H4 (cell line): ENCODE results near the gene KCTD3. TPM values are rescaled to one million over a fixed set of nuclear protein-coding genes. Genes with fewer than 3 reads are reported as not detected.

Experiments used
- DNase-seq: peaks from one replicate; pipeline ENCODE4 v3.0.0-alpha.2; 2015; ENCODE audit warnings: low spot score
- total RNA-seq: library from RNA; depleted of rRNA; stranded (reverse); fragments of >200 nt; shearing (Covaris generic); gene quantifications from 2 replicates; pipeline ENCODE4 v1.2.3, GENCODE V29; 2014

The KCTD3 gene
- total RNA-seq, 1 experiment from 2014 or later = 30.4 TPM

DNA sequence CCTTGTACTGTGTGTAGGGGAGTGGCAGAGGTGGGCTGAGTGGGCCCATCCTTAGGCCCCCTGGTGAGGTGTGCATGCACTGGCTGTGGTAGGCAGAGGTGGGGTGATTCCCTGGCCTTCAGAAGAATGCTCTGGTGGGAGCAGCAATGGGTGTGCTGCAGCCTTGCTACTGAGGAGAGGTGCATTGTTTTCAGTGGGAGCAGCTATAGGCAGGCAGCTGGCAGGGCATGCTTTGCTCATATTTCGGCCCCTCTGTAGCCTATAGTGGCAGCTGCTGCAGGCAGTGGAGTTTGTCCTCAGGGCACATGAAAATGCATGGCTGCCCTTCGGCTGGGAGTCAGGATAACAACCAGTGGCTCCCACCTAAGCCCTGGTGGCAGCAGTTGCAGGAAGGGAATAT is 10.1 kb upstream of the KCTD3 start:
- DNase-seq = no peak

DNA sequence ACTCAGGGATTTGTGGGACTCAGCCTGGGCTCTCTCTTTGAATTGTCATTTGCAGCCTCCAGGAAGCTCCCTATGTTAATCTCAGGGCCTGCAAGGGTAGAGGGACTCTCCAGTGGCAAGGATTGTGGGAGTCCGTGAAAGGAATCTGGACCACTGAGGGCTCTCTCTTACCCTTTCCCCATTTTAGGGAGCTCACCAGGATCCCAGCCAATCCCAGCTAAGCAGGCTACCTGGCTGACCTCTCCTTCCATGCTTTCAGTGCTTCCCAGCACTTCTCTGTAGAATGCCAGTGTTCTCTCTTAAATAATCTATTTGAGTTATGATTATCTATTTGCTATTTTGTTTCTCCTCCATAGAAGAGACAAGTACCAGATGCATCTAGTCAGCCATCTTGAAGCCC is 9.6 kb upstream of the KCTD3 start:
- DNase-seq = no peak

DNA sequence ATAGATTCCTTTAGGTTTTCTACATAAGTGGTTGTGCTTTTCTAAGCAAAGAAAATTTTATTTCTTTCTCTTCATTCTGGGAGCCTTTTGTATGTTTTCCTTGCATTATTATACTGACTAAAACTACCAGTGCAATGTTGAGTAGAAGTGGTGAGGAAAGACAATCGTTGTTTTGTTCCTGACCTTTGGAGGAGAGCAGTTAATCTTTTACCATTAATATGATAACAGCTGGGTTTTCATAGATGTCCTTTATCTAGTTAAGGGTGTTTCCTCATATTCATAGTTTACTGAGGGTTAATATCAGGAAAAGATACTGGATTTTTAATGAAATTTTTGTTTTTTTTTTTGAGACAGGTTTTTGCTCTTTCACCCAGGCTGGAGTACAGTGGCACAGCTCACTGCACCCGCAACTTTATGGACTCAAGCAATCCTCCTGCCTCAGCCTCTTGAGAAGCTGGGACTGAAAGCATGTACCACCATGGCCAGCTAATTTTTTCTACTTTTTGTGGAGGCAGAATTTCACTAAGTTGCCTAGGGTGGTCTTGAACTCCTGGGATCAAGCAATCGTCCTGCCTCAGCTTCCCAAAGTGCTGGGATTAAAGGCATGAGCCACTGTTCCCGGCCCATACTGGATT is 9.0 kb upstream of the KCTD3 start:
- no peak for DNase-seq

DNA sequence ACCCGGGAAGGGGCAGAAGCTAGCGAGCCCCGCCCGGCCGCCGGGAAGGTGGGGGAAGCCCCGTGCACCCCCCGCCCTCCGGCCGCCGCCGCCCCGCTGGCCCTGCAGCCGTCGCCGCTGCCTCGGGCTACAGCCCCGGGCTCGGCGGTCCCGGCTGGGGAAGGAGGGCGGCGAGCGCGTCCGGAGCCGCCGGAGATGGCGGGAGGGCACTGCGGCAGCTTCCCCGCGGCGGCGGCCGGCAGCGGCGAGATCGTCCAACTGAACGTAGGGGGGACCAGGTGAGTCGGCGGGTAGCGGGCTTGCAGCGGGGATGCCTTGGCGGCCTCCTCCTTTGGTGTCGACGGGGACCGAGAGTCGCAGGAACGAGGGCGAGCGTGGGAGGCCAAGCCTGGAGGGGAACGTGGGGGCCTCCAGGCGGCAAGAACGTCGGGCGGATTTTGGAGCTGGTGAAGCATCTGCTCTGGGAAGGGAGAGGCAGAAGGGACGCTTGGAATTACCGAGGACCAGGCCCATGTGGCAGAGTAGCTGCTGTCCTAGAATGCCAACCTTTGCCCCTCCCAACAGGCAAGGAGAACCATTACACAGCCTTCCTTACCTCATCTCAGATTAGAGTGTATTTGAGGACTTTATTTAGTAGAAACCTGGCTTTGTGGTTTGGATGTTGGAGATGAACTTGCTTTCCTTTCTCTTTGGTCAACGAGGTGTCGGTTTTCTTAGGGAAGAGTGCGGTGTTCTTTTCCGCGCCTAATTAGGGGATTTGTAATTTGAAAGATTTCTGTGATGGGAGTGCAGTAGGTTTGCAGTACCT is 591 bp downstream of the KCTD3 start:
- DNase-seq = peak; percentile 61

DNA sequence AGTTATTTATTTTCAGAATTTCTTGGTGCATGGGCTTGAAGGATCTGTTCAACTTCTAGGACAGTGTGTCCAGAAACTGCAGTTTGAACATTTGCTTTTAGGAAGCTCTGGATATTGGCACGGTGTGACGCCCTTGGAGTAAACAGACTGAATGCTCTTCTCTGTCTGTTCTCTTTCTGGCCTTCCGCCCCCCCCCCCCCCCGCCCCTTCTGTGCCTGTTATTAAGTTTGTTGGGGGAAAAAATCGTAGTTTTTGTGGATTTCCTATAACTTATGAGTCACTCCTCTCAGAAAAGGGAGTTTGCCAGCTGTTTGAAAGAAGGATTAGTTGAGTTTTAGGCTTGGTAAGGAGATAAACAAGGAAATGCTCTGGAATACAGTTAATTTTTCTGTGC is 1.2 kb downstream of the KCTD3 start:
- DNase-seq = peak; percentile 14

DNA sequence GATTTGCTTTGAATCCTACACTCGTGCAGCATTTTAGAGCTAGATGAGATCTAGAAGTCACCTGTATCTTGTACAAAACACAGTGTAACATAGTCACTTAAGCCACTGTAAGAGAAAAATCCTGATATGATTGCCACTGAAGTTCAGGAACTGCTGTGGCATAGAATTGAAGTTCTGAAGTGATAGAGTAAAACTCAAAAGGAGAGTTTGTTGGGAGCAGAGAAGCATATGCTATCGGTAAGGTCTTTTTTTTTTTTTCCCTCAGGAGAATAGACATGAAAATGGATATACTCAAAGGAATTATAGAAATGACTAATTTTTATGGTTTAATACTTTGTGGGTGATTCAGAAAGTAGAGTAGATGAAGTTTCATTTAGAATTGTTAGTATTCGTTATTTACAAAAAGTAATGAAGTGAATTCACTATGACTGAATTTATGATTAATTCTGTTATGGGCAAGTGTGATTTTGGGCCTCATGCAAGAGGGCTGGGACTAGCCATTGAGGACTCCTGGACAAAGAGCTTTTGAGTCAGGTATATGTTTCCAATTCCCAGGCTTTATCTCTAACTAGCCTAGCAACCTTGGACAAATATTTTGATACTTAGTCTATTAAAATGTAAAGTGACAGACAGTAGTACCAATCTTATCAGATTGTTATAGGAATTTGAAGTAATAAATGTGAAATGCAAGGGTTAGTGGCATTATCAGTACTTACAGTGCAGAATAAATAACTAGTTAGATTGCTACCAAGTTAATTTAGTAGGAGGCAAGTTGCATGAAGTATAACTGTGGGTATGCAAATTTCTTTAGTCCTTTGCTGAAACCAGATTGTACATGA is 3.1 kb downstream of the KCTD3 start:
- DNase-seq = no peak

DNA sequence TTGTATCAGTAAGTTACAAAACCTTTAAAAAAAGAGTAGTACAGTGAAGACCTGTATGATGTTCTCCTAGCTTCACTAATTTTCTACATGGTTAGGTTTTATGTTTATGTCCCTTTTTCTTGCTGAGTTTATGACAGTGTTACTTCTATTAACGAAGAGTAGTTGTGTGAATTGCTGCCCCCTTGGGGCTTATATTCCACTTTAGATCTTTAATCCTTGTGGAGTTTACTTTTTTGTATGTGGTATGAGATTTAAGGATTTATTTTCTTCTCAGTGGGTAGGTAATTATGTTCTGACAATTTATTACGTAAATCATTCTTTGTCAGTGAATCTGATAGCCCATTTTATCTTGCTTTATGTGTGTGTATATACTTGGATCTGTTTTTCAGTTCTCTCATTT is 14.8 kb downstream of the KCTD3 start:
- no peak for DNase-seq

DNA sequence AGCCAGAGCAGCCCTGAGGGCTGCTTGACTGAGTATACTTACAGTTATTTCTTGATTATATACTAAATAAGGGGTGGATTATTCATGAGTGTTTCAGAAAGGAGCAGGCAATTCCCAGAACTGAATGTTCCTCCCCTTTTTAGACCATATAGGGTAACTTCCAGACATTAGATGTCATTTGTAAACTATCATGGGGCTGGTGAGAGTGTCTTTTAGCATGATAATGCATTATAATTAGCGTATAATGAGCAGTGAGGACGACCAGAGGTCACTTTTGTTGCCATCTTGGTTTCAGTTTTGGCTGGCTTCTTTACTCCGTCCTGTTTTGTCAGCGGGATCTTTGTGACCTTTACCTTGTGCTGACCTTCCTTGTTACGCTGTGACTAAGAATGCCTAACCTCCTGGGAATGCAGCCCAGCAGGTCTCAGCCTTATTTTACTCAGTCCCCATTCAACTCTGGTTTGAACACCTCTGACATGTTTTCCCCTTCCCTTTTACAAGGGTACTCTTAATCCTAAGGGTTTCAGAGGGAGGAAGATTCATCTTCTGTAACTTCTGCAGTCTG is 16.2 kb downstream of the KCTD3 start:
- no peak for DNase-seq

DNA sequence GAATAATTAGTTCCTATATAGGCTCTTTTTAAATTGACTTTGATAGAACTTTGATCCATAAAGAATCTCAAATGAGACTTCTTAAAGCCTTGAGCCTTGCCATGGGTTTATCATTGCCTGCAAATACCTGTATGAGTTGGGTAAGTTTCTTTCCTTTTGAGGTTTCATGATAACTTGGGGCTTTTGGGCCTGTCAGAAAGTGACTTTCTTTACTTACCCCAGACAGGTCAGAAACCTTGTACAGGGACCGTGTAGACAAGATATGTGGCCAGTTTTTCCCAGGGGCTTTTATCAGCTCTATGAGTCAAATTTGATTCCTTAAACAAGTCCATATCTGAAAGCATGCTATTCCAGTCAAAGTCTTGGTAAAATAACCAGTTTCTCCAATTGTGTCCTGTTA is 17.3 kb downstream of the KCTD3 start:
- DNase-seq = no peak

DNA sequence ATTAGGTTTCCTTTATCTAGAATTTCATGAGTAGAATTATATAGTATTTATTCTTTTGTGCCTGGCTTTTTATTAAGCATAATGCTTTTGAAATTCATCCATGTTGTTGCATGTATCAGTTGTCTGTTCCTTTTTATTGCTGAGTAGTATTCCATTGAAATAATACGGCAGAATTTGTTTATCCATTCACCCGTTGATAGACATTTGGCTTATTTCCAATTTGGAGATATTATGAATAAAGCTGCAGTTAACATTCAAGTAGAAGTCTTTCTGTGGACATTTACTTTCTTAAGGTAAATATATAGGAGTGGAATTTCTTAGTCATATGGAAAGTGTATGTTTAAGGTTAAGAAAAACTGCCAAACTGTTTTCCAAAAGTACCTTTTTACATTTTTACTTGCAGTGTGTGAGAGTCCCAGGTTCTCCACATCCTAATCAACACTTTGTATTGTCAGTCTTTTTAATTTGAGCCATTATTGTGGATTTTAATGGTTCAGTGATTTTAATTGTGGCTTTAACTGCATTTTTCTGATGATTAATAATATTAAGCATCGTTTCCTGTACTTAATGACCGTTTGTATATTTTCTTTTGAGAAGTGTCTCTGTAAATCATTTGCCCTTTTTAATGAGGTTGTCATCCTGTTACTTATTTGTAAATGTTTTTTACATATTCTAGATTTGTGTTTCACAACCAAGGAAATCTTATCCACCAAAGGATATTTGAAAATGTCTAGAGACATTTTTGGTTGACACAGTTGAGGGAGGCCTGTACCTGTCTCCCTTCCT is 22.7 kb downstream of the KCTD3 start:
- DNase-seq = no peak

DNA sequence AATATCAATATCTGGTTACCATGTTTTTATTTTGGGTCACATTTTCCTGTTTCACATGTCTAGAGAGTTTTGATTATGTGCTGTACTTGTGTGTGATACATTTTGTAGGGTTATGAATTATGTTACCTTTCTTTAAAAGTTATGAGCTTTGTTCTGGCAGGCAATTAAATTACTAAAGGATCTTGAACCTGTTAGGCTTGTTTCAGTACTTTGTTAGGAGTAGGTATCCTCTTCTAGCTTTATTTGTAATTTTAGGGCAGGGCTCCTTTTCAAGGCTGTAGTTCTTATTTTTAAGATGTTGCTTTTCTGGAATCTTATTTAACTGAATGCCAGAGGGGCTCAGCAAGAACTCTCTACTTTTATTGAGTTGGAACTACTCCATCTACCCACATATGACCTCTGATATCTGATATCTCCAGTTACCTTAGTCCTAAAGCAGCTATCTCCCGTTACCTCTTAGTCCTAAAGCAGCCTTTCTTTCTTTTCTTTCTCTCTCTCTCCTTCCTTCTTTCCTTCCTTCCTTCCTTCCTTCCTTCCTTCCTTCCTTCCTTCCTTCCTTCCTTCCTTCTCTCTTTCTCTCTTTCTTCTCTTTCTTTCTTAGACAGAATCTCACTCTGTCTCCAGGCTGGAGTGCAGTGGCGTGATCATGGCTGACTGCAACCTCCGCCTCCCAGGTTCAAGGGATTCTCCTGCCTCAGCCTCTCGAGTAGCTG is 23.8 kb downstream of the KCTD3 start:
- DNase-seq = no peak

DNA sequence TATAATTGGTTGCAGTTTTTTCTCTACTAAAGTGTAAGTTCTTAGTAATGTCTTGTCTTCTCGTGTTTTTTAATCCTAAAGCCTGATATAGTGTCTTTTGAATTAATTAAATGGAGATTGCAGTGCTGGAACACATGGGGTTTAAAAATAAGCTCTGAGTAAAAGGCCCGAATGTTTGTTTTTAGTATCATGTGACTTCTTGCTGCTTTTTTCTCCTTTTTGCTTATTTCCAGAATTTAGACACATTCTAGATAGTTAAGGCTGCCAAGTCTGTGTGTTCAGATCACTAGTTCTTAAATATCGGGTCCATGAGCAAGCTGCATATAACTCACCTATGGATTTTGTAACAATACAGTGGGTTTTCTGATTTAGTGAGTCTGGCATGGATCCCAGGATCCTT is 27.5 kb downstream of the KCTD3 start:
- DNase-seq = no peak

DNA sequence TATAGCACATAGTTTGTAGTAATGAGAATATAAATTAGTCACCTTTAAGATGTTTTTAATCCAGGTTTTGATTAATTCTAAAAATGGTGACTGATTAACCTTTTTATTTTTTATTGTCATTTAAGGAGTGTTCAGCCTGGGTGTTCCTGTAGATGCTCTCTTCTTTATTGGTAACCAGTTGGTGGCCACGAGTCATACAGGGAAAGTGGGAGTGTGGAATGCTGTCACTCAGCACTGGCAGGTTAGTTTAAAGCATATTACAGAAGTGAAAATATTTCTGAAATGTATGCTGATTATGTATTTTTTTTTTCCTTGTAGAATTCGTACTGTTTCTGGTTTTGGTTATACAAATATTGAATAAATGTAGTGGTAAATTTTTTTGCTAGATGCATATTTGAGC is 28.1 kb downstream of the KCTD3 start:
- no peak for DNase-seq

DNA sequence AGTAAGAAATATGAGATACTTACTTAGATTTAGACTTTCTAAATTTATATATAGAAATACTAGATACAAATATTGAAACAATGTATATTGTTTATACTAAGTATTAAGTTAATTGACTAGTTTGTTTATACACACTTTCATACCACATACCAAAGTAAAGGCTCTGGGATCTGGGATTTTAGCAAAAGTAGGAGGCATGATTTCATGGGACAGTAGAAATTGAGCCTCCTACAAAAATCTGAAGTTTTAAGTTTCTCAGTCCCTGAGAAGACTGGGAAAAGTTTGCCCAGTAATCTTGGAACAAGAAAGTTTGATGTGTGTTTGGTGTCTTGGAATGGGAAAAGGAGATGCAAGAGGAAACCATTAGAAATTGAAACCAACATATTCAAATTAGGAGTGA is 30.9 kb downstream of the KCTD3 start:
- DNase-seq = no peak

DNA sequence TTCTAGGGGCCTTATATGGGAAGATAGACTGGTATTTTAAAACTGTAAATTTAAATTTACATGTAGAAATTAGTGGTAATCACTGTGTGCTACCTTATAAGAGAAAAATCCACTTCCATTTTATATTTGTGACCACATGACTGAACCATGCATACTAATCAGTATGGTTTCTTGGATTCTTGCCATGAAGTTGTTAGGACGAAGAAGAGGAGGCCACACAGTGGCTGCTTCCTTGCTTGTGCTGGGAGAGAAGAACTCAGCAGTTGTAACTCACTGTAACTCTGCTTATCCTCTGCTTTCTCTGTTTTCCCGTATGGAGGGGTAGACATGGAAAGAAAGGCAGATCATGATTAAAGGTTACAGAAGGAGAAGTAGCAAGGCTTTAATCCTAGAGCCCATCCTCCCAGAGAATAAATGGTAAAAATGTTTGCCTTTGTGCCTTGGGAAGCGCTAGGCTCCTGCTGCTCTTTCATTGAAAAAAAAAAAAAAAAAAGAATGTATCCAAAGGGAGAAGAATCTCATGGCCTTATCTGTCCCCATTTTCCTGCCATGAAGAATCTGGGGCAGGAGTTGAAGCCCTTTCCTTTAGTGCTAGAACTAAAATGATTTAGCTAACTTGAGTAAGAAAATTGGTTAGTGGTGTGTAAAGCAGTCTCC is 32.4 kb downstream of the KCTD3 start:
- peak; percentile 19 for DNase-seq

DNA sequence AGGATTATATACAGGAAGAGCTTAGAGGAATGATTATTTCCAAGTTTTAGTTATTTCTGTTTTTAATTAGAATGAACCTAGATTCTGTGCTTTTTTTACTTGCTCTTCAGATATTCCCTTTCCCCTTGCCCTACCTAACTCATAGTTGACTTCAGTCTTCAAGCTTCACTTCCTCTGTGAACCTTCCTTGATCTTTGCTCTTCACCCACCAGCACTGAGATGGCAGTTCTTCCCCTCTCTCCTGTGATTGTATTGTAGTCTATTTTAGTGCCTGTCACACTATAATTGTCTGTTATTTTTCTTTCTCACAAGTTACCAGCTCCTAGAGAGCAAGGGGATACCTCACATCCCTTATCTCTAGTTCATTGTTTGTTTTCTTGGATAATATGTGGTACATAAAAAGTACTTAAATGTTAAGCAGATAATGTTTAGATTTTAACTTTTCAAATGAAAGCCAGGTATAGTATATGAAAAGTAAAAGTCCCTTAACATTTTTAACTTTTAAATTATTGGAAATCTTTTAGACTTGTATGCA is 33.2 kb downstream of the KCTD3 start:
- DNase-seq = no peak

DNA sequence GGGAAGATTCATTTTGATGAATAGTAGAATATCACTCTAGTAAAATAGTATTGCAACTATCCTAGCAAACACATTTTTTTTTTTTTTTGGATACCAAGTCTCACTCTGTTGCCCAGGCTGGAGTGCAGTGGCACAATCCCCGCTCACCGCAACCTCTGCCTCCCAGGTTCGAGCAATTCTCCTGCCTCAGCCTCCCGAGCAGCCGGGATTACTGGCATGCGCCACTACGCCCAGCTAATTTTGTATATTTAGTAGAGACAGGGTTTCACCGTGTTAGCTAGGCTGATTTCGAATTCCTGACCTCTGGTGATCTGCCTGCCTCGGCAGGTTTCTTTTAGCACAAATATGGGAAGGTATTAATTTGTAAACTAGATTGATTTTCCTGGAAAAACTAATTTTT is 33.8 kb downstream of the KCTD3 start:
- DNase-seq = no peak

DNA sequence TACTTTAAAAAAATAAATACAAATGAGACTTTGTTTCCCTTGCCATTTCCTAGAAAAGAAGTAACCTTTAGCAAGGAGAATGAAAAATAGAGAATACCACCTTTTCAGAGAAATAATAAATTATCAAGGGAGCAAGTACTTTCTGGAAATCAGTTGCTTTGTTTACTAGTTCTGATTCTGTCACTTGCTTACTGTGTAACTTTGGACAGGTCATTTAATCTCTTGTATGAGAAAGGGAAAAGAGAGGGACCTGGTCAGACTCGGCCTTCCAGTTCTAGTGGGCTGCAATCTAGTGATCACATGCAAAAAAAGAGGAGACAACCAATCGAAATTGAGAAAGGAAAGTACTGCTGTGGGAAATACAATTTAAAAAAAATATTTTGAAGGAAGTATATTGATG is 34.2 kb downstream of the KCTD3 start:
- DNase-seq = no peak

DNA sequence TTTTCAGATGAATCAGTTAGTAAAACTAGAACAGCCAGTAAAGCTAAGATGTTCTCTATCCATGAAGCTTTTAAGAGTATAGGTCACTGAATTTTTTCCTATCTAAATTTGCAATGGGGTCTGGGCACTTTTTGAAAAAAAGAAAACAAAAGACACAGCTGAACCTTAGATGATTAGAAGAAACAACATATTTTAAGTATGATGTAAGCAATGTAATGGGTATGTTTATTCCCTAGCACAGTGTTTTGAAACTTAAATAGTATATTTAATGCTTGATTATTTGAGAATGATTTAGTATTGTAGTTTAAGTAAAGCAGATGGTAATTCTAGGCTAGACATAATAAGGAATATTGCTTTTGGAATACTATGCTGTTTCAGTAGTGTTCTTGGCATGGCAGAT is 36.2 kb downstream of the KCTD3 start:
- DNase-seq = no peak

DNA sequence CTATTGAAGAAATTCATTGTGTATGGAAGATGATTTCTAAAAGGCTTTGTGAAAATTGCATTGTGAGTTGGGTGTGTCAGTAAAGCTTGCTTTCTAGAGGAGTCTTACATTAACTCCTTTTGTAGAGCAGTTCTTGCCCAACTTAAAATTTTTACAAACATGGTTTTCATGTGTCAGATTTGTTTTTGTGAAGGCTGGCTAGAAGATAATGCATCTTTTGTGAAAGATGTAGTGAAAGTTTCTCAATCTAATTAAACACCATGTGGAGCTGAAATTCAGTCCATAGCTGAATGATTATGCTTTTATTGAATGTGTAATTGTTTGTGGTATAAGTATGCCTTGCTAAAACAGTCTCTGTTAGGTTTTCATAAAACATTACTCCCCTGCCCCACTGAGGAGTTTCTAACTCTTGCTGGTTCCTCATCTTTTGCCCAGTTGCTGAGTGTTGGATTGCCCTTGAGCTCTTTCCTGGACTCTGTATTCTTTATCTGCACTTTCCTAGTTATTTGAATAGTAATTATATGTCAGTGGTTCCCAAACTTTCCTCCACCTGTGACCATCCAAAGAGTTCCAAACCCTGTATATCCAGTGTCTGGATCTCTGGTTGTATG is 38.0 kb downstream of the KCTD3 start:
- no peak for DNase-seq
